ENCODE data around the gene BABAM1.
A peak's percentile ranks its signal among the peaks of the same experiment; 100 is the strongest.
"Not testable (repeated sequence)": the region's sequence is repeated elsewhere in the genome, so short reads cannot be mapped to it uniquely, and the experiment has no call there.

Gene BABAM1

DNA sequence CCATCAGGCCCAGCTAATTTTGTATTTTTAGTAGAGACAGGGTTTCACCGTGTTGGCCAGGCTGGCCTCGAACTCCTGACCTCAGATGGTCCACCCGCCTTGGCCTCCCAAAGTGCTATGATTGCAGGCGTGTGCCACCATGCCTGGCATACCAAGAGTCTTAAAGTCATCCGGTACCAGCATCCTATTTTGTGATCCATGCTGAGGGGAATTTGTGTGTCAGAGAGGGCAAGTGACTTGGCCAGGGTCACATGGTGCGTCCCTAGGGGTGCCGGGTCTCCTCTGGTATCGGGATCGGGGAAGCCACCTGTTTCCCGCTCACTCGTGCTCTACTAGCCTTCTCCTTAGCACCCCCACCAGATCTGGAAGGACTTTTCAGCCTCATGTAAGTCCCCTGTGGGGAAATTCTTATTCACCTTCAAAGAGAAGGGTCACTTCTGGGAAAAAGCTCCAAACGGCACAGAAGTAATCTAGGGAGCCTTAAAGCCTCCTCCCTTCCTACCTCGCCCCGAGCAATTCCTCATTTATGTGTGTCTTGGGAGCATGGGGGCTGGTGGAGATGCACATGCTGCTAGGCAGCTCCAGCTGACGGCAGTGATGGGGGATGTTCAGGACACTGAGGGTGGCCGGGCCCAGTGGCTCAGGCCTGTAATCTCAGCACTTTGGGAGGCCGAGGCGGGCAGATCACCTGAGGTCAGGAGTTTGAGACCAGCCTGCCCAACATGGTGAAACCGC lies 8.4 kb downstream of the BABAM1 start:
- DNase-seq (ENCODE audit: low read depth), result no peak

DNA sequence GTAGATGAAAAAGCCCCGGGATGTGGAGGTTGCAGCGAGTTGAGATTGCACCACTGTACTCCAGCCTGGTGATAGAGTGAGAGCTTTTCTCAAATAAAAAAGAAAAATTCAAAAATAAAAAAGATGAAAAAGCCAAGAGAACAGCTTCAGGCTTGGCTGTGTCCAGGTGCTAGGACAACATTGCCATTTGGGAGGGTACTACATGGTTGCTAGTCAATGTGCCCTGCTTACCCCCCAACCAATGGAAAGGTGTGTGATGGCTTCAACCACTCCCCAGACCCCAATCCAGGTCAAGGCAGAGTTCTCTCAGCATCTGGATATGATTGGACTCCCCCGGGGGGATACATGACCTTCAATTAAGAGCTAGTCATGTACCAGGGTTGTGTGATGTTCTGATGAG lies 12.2 kb downstream of the BABAM1 start:
- DNase-seq (ENCODE audit: low read depth), result no peak

GRCh38 chr19:17281391-17282304 lies 14.4 kb downstream of the BABAM1 start, which contains the start of gene ANKLE1:
ANKLE1 (plus strand) TSS chr19:17281901; CDS start chr19:17281921, 20 bp downstream.
- DNase-seq (ENCODE audit: low read depth), result peak; percentile 18

GRCh38 chr19:17282488-17283125 lies 15.4 kb downstream of the BABAM1 start:
- DNase-seq (ENCODE audit: low read depth), result peak; percentile 59

GRCh38 chr19:17283504-17283996 lies 16.3 kb downstream of the BABAM1 start:
- no peak for DNase-seq (ENCODE audit: low read depth)

- DNase-seq (ENCODE audit: low read depth), result no peak
Measured at GRCh38 chr19:17285415-17286135, 18.3 kb downstream of the BABAM1 start.

DNA sequence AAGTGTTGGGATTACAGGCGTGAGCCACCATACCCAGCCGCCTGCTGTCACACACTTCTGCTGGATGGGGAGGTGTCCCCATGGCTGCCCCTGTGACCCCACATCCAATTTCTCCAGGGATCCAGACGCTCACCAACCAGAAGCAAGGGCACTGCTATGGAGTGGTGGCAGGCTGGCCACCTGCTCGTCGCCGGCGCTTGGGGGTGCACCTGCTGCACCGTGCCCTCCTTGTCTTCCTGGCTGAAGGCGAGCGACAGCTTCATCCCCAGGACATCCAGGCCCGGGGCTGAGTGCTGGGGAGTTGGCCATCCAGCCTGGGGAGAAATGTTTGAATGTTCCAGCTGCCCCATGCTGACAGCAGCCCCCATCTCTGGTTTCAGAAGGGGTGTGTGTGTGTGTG lies 19.0 kb downstream of the BABAM1 start:
- no peak for DNase-seq (ENCODE audit: low read depth)

GRCh38 chr19:17286752-17287151 lies 19.5 kb downstream of the BABAM1 start:
- DNase-seq (ENCODE audit: low read depth), result no peak

GRCh38 chr19:17289489-17289888 lies 22.2 kb downstream of the BABAM1 start:
- peak; percentile 90 for DNase-seq (ENCODE audit: low read depth)

GRCh38 chr19:17292301-17293074 lies 25.2 kb downstream of the BABAM1 start:
- peak; percentile 87 for DNase-seq (ENCODE audit: low read depth)

- DNase-seq (ENCODE audit: low read depth), result no peak
Measured at GRCh38 chr19:17293605-17294004, 26.4 kb downstream of the BABAM1 start.

DNA sequence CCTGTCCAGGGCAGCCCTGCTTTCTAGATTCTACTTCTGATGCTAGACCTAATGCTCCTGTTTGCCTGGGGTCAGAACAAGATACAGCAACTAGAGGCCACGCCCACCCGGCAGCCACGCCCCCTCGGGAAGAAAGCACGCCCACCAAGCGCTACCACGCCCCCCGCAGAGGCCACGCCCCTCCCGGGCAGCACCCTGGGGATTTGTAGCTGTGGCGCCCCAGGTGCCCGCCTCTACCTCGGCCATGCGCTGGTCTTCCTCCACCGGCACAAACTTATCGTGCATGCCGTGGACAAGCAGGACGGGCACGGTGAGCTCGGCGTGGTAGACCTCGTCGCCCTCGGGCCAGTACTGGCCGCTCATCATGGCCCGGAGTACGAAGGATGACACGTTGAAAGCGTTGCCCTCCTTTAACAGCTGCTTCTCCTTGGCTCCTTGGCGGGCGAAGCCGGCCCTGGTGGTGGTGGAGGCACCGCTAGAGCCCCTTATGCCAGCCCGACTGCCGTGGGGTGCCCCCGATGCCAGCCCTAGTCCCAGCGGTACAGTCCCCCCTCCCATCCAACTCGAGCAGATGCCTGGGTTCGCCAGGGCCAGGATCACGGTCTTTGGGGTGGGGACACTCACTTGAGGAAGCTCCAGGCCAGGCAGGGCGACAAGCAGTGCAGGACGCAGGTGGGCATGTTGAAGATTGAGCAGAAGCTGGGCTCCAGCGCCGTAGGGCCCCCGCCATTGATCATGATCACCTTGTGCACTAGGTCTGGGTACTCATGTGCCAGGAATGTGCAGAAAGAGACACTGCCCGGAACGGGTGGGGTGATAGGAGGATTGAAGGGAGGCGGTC lies 27.0 kb downstream of the BABAM1 start:
- DNase-seq (ENCODE audit: low read depth), result peak; percentile 26

GRCh38 chr19:17295551-17295950 lies 28.3 kb downstream of the BABAM1 start:
- not testable (repeated sequence) for DNase-seq (ENCODE audit: low read depth)

GRCh38 chr19:17296273-17296672 lies 29.0 kb downstream of the BABAM1 start:
- peak; percentile 45 for DNase-seq (ENCODE audit: low read depth)

DNA sequence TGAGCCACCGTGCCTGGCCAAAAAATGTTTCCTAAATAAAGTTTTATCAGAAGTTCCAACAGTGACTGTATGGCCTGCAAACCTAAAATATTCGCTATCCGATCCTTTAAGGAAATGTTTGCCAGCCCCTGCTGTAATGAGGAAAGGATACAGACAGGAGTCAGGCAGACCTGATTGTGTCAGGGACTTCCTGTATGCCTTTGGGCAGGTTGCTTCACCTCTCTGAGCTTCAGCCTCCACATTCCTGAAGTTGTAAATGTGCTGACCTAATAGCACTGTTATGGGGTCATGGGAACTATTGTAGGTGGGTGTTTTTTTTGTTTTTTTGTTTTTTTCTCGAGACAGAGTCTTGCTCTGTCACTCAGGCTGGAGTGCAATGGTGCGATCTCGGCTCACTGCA lies 29.7 kb downstream of the BABAM1 start:
- DNase-seq (ENCODE audit: low read depth), result peak; percentile 41

DNA sequence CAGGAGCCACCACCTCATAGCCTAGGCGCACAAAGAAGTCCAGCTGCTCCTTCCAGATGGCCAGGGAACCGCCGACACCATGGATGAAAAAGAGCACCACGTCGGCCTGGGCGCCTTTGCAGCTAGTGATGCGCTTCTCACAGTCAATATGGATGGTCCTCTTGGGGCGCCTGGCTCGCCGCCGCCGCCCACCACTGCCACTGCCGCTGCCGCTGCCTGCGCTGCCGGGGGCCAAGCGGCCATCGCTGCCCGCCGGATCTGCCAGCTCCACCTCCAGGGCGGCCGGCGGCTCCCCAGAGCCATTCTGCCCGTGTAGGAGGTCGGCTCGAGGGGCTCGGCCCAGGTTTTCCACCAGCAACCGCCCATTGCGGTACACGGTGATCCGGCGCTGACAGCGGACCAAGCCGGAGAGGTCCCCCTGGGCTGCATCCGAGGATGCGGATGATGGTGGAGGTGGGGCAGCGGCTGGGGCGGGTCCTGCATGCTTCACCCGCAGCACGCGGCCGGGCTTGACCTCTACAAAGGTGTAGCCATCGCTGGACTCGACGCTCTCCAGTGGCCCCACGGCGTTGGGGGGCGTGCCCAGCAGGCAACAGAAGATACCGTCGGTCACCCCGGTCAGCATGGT lies 33.9 kb downstream of the BABAM1 start:
- DNase-seq (ENCODE audit: low read depth), result no peak

GRCh38 chr19:17302391-17303166 lies 35.3 kb downstream of the BABAM1 start:
- DNase-seq (ENCODE audit: low read depth), result no peak

GRCh38 chr19:17303167-17303939 lies 36.1 kb downstream of the BABAM1 start, which contains the start of gene ABHD8:
ABHD8 (minus strand) TSS chr19:17303425; CDS start chr19:17301616, 1,809 bp downstream.
- peak; percentile 93 for DNase-seq (ENCODE audit: low read depth)
